ENCODE measurements around the gene LTBP1.

DNA sequence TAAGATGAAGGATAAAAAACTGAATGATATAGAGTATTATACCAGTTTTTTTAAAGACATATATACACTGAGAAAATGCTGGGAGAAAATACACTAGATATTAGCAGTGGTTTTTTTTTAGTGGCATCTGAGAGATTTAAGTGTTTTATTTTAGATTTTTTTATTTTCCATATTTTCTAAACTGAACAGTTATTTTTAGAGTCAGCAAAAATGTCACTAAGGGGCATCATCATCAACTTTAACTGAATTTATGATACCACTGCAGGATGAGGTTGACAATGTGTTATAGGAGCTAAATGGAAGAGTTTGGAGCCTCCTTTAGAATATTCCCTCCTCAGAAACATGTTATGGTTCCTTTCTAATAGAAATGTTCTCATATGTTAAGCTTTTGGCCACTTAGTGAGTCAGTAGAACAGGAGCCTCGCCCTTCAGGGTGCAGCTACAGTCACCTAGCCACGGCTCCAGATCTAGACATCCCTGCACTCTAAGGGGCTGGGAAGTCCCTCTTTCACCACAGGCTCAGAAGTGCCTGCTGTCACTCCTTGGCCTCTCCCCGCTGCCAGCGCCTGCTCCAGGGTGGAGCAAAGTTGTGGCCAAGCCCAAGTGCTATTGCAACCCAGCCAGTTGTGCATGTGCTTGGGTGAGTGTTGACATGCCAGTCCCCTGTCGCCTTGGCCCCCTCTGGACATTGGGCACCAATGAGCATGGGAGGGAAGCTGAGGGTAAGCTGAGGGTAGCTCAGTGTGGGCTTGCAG, 319.0 kb downstream of the LTBP1 start:
- TF ChIP-seq CTCF (IDR thresholded peaks at IDR 0.05): no peak
- TF ChIP-seq POLR2A (IDR thresholded peaks at IDR 0.05): no peak
